Neutrophil (primary cell): Measurements from ENCODE around the gene TP73.

Source experiments
- H3K27ac ChIP-seq: fragments of 200-600 bp; sonication (generic); 2 replicates; pipeline ENCODE4 v1.5.1; 2016; ENCODE audit warnings: mild to moderate bottlenecking, moderate library complexity
- H3K27me3 ChIP-seq: fragments of 200-600 bp; sonication (generic); 2 replicates; pipeline ENCODE4 v1.6.0; 2016; ENCODE audit warnings: mild to moderate bottlenecking
- H3K36me3 ChIP-seq: fragments of 200-600 bp; sonication (generic); 2 replicates; pipeline ENCODE4 v1.5.1; 2017
- H3K4me1 ChIP-seq, 2 experiments: fragments of 200-600 bp in 1 of 2; sonication (generic) in 1 of 2; 1 replicate in 1 of 2; 2 replicates in 1 of 2; pipeline versions ENCODE4 v1.5.1 to v1.6.1; 2013 to 2016; ENCODE audit warnings: low read depth in 1 of 2, low read length in 1 of 2, mild to moderate bottlenecking in 1 of 2, moderate library complexity in 1 of 2; ENCODE audit not compliant: control insufficient read depth in 1 of 2, insufficient read depth in 1 of 2
- H3K4me3 ChIP-seq, 2 experiments: fragments of 200-600 bp in 1 of 2; sonication (generic) in 1 of 2; 1 replicate in 1 of 2; 2 replicates in 1 of 2; pipeline ENCODE4 v1.5.1; 2013 to 2016; ENCODE audit warnings: low read depth in 1 of 2, low read length in 1 of 2, mild to moderate bottlenecking in 1 of 2, moderate library complexity in 1 of 2
- H3K9me3 ChIP-seq: fragments of 200-600 bp; sonication (generic); 2 replicates; pipeline ENCODE4 v1.5.1; 2016
- CTCF ChIP-seq: fragments of 200-600 bp; sonication (generic); IDR thresholded peaks from 2 replicates; pipeline ENCODE4 v1.5.1; 2016; ENCODE audit warnings: antibody characterized with exemption

TP73 gene

GRCh38 chr1:3623441-3624199, 28.7 kb upstream of the TP73 start:
- peak overlapping the region; percentile 91 for H3K27ac ChIP-seq
- H3K4me1 ChIP-seq, result peaks cover 40 to 42% of the 10 kb centered on the region in 2 experiments
- H3K4me3 ChIP-seq, result peak overlapping the region; percentile 98
- no peak for TF ChIP-seq CTCF
- no peaks in the 10 kb centered on the region for H3K9me3 ChIP-seq
- no peaks in the 10 kb centered on the region for H3K27me3 ChIP-seq
- peaks cover 36% of the 10 kb centered on the region for H3K36me3 ChIP-seq

GRCh38 chr1:3624200-3625136, 27.8 kb upstream of the TP73 start, which contains the start of gene TPRG1L:
TPRG1L (plus strand) TSS chr1:3625015; CDS start chr1:3625073, 58 bp downstream.
- Histone ChIP-seq H3K27me3 (no peaks in the 10 kb centered on the region), H3K9me3 (no peaks in the 10 kb centered on the region), H3K27ac (peak within 1 kb of the TSS; percentile 91), H3K4me3 (peak within 1 kb of the TSS; percentile 98), H3K36me3 (peaks cover 44% of the 10 kb centered on the region), H3K4me1 (peaks cover 34 to 36% of the 10 kb centered on the region in 2 experiments)
- TF ChIP-seq CTCF, result no peak

GRCh38 chr1:3625151-3625907, 27.0 kb upstream of the TP73 start:
- H3K27ac ChIP-seq, result peak overlapping the region; percentile 91
- H3K36me3 ChIP-seq, result peaks cover 53% of the 10 kb centered on the region
- H3K9me3 ChIP-seq, result no peaks in the 10 kb centered on the region
- no peak for TF ChIP-seq CTCF
- H3K4me1 ChIP-seq, result peaks cover 36 to 37% of the 10 kb centered on the region in 2 experiments
- H3K4me3 ChIP-seq, result peak overlapping the region; percentile 98
- H3K27me3 ChIP-seq, result no peaks in the 10 kb centered on the region

- H3K27me3 ChIP-seq, result no peaks in the 10 kb centered on the region
- peaks cover 60% of the 10 kb centered on the region for H3K36me3 ChIP-seq
- H3K4me1 ChIP-seq, result peaks cover 31 to 35% of the 10 kb centered on the region in 2 experiments
- H3K9me3 ChIP-seq, result no peaks in the 10 kb centered on the region
- peak overlapping the region; percentile 91 for H3K27ac ChIP-seq
- peak overlapping the region; percentile 98 for H3K4me3 ChIP-seq
- TF ChIP-seq CTCF, result no peak
Measured at GRCh38 chr1:3626025-3626424, 26.3 kb upstream of the TP73 start.
